Measurements from ENCODE around the gene ATP5F1D.
"Not testable (repeated sequence)": the region's sequence is repeated elsewhere in the genome, so short reads cannot be mapped to it uniquely, and the experiment has no call there.

Gene ATP5F1D

DNA sequence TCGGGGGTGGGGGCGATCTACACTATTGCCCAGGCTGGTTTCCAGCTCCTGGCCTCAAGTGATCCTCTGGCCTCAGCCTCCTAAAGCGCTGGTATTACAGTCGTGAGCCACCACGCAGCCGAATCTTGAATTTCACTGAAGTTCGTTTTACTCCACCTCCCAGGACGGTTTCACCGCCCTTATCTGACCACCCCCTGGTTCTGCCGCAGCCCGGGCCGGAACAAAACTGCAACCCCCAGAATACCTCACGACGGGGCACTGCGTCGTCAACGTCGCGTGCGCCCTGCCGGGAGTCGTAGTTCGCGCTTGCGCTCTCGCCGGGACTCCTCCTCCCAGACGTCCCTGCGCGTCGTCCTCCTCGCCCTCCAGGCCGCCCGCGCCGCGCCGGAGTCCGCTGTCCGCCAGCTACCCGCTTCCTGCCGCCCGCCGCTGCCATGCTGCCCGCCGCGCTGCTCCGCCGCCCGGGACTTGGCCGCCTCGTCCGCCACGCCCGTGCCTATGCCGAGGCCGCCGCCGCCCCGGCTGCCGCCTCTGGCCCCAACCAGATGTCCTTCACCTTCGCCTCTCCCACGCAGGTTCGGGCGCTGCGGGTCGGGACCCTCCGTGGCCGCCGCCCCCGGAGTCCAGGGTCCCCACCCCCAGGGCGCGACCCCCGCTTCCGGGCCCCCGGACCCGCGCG is at the start of gene ATP5F1D:
ATP5F1D (plus strand) TSS at position 335 of the 679 bp plus-strand sequence; CDS start at position 435, 100 bp downstream.
- peak; percentile 37 to 94 (median 89) for DNase-seq

DNA sequence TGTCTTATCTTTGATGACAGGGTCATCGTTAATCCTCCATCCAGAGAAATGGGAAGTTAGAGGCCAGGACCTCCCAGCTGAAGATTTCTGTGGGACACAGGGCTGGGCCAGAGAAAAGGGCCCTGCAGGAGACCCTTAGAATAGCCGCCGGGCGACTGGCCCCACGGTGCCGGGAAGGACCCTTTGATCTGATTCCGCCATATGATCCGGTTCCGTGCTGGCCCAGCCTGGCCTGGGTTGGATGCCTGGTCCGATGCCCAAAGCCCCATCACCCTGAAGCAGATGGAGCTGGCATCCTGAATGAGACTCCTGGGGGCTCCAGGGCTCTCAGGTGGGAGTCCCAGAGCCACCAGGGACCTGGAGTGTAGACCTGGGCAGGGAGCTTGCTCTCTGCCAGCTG is 42.0 kb upstream of the ATP5F1D start:
- DNase-seq = no peak

DNA sequence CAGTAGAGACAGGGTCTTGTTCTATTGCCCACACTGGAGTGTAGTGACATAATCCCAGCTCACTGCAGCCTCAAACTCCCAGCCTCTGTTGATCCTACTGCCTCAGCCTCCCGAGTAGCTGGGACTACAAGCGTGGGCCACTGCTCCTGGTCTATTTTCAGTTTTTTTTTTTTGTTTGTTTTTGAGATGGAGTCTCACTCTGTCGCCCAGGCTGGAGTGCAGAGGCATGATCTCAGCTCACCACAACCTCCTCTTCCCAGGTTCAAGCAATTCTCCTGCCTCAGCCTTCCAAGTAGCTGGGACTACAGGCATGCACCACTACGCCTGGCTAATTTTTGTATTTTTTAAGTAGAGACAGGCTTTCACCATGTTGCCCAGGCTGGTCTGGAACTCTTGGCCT is 40.9 kb upstream of the ATP5F1D start:
- not testable (repeated sequence) for DNase-seq

DNA sequence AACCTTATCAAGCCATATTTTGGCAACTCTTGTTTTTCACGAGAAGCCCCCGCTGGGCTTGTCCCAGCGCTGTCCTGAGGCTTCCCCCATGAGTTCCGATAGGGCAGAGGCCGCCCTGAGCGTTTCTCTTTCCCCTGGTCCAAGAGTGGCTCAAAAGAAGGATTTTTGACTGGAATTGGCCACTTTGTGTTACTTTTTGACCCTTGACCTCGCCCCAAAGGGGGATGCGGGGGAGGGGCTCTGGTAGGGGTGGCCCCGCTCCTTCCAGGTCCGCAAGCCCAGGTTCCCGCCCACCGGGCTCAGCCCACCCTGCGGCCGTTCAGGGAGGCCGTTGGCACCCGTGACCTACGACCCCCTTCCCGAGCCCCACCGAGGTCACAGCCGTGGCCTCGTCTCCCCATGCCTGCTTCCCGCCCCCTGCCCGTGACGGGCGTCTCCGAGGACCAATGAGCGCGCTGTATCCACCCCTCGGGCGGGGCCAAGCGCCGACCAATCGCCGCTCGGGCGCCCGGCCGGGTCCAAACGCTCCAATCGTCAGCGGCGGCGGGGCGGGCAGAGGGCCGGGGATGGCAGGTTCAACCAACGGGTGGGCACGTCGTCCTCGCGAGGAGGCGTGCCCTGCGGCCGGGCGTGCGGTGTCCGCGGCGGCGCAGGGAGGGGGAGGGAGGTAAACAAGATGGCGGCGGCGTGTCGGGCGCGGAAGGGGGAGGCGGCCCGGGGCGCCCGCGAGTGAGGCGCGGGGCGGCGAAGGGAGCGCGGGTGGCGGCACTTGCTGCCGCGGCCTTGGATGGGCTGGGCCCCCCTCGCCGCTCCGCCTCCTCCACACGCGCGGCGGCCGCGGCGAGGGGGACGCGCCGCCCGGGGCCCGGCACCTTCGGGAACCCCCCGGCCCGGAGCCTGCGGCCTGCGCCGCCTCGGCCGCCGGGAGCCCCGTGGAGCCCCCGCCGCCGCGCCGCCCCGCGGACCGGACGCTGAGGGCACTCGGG is 36.1 kb upstream of the ATP5F1D start, which contains the start of gene STK11:
STK11 (plus strand) TSS at position 665 of the 986 bp plus-strand sequence. CDS start 1,136 bp downstream, outside the sequence.
- DNase-seq = peak; percentile 87 to 99 (median 97)

DNA sequence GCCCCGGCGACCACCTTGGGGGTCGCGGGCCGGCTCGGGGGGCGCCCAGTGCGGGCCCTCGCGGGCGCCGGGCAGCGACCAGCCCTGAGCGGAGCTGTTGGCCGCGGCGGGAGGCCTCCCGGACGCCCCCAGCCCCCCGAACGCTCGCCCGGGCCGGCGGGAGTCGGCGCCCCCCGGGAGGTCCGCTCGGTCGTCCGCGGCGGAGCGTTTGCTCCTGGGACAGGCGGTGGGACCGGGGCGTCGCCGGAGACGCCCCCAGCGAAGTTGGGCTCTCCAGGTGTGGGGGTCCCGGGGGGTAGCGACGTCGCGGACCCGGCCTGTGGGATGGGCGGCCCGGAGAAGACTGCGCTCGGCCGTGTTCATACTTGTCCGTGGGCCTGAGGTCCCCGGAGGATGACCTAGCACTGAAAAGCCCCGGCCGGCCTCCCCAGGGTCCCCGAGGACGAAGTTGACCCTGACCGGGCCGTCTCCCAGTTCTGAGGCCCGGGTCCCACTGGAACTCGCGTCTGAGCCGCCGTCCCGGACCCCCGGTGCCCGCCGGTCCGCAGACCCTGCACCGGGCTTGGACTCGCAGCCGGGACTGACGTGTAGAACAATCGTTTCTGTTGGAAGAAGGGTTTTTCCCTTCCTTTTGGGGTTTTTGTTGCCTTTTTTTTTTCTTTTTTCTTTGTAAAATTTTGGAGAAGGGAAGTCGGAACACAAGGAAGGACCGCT is 35.2 kb upstream of the ATP5F1D start:
- no peak for DNase-seq

DNA sequence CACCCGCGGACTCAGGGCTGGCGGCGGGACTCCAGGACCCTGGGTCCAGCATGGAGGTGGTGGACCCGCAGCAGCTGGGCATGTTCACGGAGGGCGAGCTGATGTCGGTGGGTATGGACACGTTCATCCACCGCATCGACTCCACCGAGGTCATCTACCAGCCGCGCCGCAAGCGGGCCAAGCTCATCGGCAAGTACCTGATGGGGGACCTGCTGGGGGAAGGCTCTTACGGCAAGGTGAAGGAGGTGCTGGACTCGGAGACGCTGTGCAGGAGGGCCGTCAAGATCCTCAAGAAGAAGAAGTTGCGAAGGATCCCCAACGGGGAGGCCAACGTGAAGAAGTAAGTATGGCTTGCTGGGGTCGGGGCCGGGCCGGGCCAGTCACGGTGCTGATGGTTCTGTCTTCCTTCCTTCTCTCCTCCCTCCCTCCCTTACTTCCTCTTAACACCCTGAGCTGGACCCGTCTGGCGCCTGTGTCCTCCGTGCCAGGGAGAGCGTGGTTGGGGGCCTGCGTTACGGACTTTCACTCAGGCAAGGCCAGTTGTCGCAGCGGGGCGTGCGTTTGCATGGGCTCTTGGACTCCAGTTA is 34.6 kb upstream of the ATP5F1D start:
- DNase-seq = peak in 3 of 58 donors; percentile 11 to 49 (median 23)

DNA sequence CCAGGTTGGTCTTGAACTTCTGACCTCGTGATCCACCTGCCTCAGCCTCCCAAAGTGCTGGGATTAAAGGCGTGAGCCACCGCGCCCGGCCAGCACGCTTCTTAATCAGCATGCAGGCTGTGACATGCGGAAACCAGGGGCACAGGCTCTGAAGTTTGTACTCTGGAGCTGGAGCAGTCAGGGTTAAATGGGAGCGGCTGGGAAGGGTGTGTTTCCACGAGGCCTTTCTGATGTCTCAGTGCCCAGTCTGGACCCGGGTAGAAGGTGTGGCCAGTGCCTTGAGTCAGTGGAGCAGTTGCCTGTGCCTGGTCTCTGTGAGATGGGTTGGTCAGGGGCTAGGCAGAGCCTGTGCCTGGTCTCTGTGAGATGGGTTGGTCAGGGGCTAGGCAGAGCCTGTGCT is 32.7 kb upstream of the ATP5F1D start:
- not testable (repeated sequence) for DNase-seq

DNA sequence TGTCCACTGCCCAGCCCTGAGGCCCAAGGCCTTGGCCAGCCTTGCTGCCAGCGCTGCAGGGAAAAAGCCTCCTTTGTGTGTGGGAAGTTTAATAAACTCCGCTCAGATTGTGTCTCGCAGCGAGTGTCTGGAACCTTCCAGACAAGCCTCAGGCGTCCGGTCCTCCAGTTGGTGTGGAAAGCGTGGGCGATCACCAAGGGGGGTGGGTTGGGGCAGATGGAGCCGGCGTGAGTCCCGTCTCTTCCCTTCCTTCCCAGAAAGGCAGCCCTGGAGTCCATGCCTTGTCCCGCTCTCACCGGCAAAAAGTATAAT is 31.4 kb upstream of the ATP5F1D start:
- peak in 50 of 58 donors; percentile 15 to 84 (median 58) for DNase-seq

DNA sequence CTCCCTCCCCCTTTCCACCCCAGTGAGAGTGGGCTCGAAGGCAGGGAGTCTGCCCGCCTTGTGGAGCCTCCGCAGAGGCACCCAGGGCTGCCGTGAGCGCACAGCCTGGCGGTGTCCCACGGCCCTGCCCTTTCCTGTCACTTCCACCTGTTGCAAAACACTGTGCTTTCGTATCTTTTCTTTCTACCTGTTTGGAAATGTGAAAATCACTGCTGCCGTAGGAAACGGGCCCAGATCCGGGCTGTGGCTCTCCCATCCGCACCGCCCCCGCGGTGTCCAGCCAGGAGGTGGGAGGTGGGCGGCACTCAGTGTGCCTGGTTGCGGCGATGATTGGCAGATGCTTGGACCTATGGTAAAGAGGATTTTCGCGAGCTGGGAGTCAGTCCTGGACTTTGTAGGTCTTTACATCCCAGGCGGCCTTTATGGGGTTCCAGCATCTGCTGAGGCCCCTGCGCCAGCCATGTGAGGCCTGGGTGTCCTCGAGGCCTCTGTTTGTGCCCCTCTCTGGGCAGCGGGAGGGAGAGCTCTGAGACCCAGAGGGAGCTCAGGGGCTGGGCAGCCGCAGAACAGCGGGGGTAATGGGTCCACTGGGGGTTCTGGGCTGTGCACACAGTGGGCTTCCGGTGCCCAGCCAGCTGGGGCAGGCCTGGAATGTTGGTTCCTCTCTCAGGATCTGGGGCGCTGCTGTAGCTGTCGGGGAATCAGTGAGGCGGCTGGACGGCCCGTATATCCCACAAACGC is 29.9 kb upstream of the ATP5F1D start:
- DNase-seq = peak in 11 of 58 donors; percentile 17 to 50 (median 39)

DNA sequence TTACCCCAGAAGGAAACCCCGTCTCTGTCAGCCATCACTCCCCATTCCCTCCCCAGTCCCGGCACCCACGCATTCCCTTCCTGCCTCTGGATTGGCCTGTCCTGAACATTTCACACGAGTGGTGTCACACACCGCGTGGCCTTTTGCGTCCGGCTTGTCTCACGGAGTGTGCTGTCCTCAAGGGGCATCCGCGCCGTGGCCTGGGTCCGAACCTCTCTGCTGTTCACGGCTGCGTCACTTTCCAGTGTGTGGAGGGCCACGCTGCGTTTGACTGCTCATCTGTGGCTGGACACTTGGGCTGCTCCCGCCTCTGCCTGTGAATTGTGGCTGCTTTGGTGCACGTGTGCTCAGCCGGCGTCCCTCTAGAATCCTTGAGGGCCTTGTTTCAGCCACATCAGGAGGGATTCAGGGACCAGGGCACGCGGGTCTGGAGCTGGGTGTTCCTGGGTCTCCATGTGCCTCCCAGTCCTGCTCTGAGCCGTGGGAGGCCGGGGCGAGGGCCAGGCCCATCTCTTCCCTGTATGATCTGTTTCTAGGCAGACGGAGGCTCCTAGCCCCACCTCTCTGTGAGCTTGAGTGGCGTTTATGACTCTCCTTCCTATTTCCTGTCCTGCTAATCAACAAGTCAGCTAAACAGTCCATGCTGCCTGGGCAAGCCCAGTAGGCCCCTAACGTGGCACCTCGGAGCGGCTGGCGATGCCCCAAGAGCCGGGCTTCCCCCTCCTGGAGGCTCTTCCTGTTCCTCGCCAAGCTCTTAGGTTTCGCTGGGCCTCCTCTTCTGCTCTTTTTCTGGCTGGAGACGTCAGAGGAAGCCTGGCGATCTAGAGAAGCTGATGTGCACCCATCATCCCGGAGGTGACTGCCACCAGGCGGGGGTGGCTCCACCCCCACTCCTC is 27.9 kb upstream of the ATP5F1D start:
- peak in 41 of 58 donors; percentile 18 to 83 (median 43) for DNase-seq

DNA sequence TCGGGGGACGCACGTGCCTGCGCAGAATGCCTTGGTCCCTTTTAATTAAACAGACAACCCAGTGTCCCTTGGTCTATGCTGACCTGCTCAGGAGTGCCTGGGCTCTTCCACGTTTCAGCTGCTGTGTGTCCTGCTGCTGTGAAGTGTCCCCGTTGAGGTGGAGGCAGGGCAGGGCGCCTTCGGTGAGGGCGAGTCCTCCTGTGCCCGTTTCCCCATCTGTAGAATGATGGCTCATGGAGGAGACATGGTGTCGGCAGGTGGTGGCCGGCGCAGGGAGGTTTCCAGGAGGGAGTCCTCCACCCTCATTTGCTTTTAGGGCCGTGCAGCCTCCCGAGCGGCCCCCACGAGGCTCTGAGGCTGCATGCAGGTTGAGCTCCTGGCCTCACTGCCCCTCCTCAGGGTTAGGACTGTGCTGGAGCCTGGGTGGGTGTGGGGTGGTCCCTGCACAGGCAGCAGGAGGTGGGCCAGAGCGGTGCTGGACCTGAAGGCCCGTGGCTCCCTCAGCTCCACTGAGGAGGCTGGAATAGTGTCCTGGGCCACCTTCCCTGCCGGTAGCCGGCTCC is 27.2 kb upstream of the ATP5F1D start:
- DNase-seq = no peak

DNA sequence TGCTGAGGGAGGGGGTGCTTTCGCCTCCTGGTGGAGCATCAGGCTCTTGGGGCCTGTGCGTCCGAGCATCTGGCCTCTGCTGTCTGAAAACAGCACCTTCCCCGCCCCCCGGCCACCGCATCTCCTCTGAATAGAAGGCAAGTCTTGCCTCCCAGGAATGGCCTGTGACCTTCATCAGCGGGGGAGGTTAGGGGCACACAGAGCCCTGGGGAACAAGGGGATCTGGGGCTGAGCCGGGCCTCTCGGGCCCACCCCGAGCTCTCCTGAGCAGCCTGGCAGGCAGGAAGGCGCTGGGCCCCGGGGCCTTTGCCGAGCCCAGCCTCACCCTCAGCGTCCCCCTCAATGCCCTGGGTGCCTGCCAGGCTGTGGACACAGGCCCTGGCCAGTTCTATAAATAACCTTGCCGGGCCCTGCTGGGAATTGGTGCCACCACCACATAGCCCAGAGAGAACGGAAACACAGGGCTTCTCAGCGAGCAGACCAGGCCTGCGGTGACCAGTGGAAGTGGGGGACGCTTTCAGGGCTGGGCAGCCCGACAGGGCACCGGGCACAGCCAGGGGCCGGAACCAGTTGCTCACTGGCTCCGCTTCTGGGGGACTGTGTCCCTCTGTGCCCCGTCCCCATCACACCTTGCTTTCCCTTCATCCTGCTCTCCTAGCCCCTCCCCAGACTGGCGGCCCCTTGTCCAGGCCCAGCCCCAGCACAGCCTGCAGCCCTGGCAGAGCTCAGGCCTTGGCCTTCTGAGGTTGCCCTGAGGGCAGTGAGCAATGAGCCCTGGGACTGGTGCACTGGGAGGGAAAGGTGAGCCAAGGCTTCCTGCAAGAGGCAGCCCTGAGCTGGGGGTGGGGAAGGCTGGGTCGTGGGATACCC is 26.5 kb upstream of the ATP5F1D start:
- DNase-seq = peak in 51 of 58 donors; percentile 19 to 82 (median 63)

DNA sequence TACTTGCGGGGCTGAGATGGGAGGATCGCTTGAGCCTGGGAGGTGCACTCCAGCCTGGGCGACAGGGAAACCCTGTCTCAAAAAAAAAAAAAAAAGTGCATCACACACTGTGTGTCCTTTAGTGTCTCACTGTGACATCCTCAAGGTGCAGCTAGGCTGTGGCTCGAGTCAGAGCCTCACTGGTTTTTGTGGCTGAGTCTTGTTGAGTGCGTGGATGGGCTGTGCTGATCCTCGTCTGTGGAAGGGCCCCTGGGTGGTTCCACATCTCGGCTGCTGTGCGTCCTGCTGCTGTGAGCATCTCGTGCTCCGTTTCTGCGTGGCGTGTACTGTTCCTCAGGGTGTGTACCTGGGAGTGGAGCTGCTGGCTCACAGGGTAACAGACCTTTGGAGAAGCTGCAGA is 24.8 kb upstream of the ATP5F1D start:
- no peak for DNase-seq

DNA sequence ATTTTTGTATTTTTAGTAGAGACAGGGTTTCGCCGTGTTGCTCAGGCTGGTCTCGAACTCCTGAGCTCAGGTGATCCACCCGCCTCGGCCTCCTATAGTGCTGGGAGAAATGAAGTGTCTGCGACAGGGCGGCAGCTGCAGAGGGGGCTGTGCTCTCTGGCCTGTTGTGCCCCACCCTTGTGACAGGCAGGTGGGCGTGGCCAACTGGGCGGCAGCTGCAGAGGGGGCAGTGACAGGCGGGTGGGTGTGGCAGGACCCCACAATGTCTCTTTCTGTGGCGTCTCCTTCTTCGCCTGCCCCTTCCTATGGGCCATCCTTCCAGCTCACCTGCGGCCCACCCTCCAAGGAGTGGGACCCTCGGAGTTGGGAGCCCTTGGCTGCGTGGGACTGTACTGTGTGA is 24.2 kb upstream of the ATP5F1D start:
- DNase-seq = no peak

DNA sequence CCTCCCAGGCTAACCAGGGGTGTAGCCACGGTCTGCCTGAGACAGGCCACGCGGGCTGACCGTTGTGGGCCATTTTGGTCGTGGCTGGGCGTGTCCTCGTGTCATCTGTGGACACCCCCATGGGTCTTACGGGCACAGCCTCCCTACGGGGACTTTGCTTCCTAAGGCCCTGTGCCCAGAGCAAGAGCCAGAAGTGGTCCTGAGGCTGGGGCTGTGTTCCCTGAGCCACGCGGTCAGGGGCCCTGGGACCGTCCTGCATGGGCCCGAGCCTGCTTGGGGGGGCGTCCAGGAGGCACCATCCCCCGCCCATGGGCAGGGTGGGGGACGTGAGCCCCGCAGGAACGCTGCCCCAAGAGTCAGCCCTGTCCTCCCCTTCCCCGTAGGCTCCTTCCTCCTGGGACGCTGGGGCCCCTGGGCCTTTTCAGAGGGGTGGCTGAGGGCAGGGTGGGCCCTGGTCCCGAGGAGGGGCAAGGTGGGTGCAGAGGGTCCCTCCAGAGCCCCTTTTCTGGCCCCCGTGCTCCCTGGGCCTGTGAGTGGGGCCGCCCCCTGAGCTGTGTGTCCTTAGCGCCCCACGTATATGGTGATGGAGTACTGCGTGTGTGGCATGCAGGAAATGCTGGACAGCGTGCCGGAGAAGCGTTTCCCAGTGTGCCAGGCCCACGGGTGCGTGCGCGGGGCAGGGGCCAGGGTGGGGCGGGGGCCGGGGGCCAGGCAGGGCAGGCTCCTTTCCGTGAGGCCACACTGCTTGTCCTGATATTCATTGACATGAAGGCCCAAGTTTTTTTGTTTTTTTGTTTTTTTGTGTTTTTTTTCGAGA is 22.6 kb upstream of the ATP5F1D start:
- no peak for DNase-seq

DNA sequence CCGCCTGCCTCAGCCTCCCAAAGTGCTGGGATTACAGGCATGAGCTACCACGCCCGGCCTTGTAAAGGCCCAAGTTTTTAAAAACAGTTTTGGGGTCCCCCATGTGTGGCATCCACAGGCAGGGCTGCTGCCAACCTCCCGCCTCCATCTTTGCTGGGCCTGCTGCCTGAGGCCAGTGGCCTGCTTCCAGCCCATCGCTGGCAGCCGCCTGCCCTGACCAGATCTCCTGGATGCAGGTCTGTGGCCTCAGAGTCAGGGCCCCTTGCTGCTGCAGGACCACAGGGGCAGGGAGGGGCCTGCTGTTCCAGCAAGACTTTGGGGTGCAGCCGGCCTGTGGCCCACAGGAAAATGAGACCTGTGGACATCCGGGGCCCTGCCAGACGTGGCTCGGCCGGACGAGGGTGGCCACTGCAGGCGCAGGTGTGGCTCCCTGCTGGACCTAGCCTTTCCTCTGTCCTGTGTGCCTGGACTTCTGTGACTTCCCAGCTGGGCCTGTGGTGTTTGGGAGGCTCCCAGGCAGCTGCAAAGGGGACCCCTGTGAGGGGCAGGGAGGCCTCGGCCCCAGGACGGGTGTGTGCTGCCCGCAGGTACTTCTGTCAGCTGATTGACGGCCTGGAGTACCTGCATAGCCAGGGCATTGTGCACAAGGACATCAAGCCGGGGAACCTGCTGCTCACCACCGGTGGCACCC is 21.6 kb upstream of the ATP5F1D start:
- no peak for DNase-seq
